Right atrium auricular region (tissue), 2 donors: ENCODE measurements around the gene CNIH2. TPM values are rescaled to one million over a fixed set of nuclear protein-coding genes. Genes with fewer than 3 reads are reported as not detected.

Source experiments
- DNase-seq: peaks from one replicate; pipeline ENCODE4 v3.0.0-alpha.2; 2019; ENCODE audit warnings: low spot score
- H3K27ac ChIP-seq, 2 donors: fragments of 200-600 bp; sonication (generic); 1 replicate in 1 of 2; 2 replicates in 1 of 2; pipeline ENCODE4 v1.5.1; 2016 to 2019
- H3K27me3 ChIP-seq, 2 donors: fragments of 200-600 bp; sonication (generic); one replicate each; pipeline versions ENCODE4 v1.5.1 to v1.6.0; 2017 to 2019
- H3K36me3 ChIP-seq: fragments of 200-600 bp; sonication (generic); one replicate; pipeline ENCODE4 v1.5.1; 2016
- H3K4me1 ChIP-seq, 2 donors: fragments of 200-600 bp; sonication (generic); one replicate each; pipeline versions ENCODE4 v1.5.1 to v1.6.0; 2017 to 2019
- H3K4me3 ChIP-seq, 2 donors: fragments of 200-600 bp; sonication (generic); 1 replicate in 1 of 2; 2 replicates in 1 of 2; pipeline ENCODE4 v1.5.1; 2017 to 2019; ENCODE audit warnings: mild to moderate bottlenecking in 1 of 2, moderate library complexity in 1 of 2
- H3K9me3 ChIP-seq, 2 donors: fragments of 200-600 bp; sonication (generic); one replicate each; pipeline ENCODE4 v1.5.1; 2019
- CTCF ChIP-seq, 2 donors: fragments of 200-600 bp; sonication (generic); IDR thresholded peaks; one replicate each; pipeline ENCODE4 v1.5.1; 2019; ENCODE audit warnings: antibody characterized with exemption in 2 of 2
- total RNA-seq, 2 donors: library from RNA; depleted of rRNA; stranded (reverse); fragments of >200 nt; gene quantifications; one replicate each; pipeline ENCODE4 v1.1.0, GENCODE V29; 2016

Gene CNIH2
- total RNA-seq, 2 donors from 2014 or later, result not detected

GRCh38 chr11:66267379-66268243 lies 10.4 kb upstream of the CNIH2 start:
- peaks cover 19% of the 10 kb centered on the region for H3K36me3 ChIP-seq

GRCh38 chr11:66268244-66268951 lies 9.6 kb upstream of the CNIH2 start, which contains the start of gene RAB1B:
RAB1B (plus strand) TSS chr11:66268639; CDS start chr11:66268680, 41 bp downstream.
- Histone ChIP-seq H3K36me3 (peaks cover 19% of the 10 kb centered on the region), H3K9me3 (no peaks in the 10 kb centered on the region), H3K27me3 (no peaks in the 10 kb centered on the region), H3K4me1 (peaks cover 0 to 30% of the 10 kb centered on the region in 2 donors), H3K4me3 (peak within 1 kb of the TSS; percentile 81 to 85), H3K27ac (peak within 1 kb of the TSS; percentile 92 to 97)
- no peak for TF ChIP-seq CTCF (IDR thresholded peaks at IDR 0.05)
- DNase-seq, result peak; percentile 100

More at GRCh38 chr11:66267379-66268243, 10.4 kb upstream of the CNIH2 start:
- H3K4me1 ChIP-seq, result peaks cover 0 to 30% of the 10 kb centered on the region in 2 donors
- H3K27me3 ChIP-seq, result no peaks in the 10 kb centered on the region
- H3K4me3 ChIP-seq, result peak overlapping the region; percentile 81 to 85
- peak in 1 of 2 donors; percentile 31 for TF ChIP-seq CTCF (IDR thresholded peaks at IDR 0.05)
- H3K27ac ChIP-seq, result peak overlapping the region; percentile 92 to 97
- DNase-seq, result peak; percentile 91
- H3K9me3 ChIP-seq, result no peaks in the 10 kb centered on the region

DNA sequence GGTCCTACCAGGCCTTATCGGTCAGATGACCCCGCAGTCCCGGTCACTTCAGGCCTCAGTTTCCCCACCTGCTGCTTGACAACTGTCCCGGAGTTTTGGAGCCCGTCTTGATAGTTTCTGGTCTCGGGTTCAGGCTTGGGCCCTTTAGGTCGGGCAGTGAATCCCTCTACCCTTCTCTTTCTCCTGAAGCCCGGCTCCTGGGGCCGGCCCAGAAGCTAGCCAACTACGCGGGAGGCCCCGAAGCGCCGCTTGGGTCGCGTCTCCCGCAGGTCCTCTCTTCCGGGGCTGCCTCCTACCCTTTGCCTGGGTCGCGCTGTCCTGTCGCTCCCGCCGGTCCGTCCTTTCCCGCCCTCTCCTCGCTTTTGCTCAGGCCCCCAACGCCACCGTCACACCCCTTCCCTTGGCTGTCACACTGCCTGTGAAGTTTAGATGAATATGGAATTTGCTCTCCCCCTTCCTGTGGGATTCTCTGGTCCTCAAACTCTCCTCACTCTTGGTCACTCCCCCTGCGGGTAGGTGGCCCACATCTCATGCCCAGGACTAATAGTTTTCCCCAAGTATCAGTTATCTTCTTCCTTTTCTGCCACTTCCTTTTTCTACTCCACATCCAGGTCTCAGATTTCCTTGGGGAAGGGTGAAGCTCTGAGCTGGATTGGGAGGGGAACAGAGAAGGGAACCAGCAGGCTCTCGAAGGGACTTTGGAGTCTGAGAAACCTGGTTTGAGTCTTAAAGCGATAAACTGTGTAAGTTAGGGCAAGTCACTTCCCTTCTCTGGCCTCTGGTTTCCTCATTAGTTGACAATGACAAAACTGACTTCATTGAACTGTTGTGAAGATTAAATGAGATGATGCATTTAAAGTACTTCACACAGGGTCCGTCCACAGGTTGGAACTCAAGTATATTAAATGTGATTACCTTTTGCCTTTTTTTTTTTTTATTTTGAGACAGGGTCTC lies 8.7 kb upstream of the CNIH2 start:
- peaks cover 26% of the 10 kb centered on the region for H3K36me3 ChIP-seq
- no peak for DNase-seq
- peak overlapping the region; percentile 81 to 85 for H3K4me3 ChIP-seq
- H3K4me1 ChIP-seq, result peaks cover 0 to 30% of the 10 kb centered on the region in 2 donors
- no peaks in the 10 kb centered on the region for H3K27me3 ChIP-seq
- no peaks in the 10 kb centered on the region for H3K9me3 ChIP-seq
- peak in 1 of 2 donors; percentile 10 for TF ChIP-seq CTCF (IDR thresholded peaks at IDR 0.05)
- H3K27ac ChIP-seq, result peak overlapping the region; percentile 92 to 97

DNA sequence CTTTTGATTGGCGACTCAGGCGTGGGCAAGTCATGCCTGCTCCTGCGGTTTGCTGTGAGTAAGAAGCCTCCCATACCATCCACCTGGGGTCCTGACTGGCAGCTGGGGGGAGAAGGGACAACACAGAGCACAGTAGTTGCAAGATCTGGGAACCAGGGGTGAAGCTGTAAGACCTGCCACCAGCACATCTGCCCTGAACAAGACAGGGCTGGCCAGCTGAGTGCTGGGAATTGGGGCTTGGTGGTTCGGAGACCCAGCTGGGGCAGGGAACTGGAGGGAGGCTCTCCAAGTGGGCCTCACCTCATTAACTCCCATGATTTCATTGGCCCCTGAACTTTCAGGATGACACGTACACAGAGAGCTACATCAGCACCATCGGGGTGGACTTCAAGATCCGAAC lies 6.2 kb upstream of the CNIH2 start:
- Histone ChIP-seq H3K9me3 (no peaks in the 10 kb centered on the region), H3K27me3 (no peaks in the 10 kb centered on the region), H3K27ac (no peak overlapping the region), H3K36me3 (peaks cover 49% of the 10 kb centered on the region), H3K4me3 (no peak overlapping the region), H3K4me1 (peaks cover 0 to 26% of the 10 kb centered on the region in 2 donors)
- no peak for DNase-seq
- TF ChIP-seq CTCF (IDR thresholded peaks at IDR 0.05), result no peak

GRCh38 chr11:66272596-66272995 lies 5.4 kb upstream of the CNIH2 start:
- no peak overlapping the region for H3K27ac ChIP-seq
- no peaks in the 10 kb centered on the region for H3K27me3 ChIP-seq
- H3K9me3 ChIP-seq, result no peaks in the 10 kb centered on the region
- peaks cover 49% of the 10 kb centered on the region for H3K36me3 ChIP-seq
- no peak for DNase-seq
- no peak overlapping the region for H3K4me3 ChIP-seq
- TF ChIP-seq CTCF (IDR thresholded peaks at IDR 0.05), result no peak
- H3K4me1 ChIP-seq, result peaks cover 0 to 27% of the 10 kb centered on the region in 2 donors
